Keratinocyte (primary cell): ENCODE data around the gene SYNPR. TPM values are rescaled to one million over a fixed set of nuclear protein-coding genes. Genes with fewer than 3 reads are reported as not detected.

Experiments used
- DNase-seq: peaks from one replicate; pipeline ENCODE4 v3.0.0-alpha.2; 2011; ENCODE audit warnings: low read depth, missing footprints, low spot score
- FAIRE-seq: peaks from 2 replicates; lab custom pipeline; 2011; peaks lifted over from hg19 to GRCh38; lab: Jason Lieb, UNC
- H2AFZ ChIP-seq: 2 replicates; pipeline ENCODE4 v1.6.0; 2012; ENCODE audit warnings: low read length, control low read depth, inconsistent platforms; ENCODE audit not compliant: control insufficient read depth
- H3K27ac ChIP-seq: 2 replicates; pipeline ENCODE4 v1.5.1; 2011; ENCODE audit warnings: low read length; ENCODE audit not compliant: control insufficient read depth, insufficient read depth
- H3K27me3 ChIP-seq: 3 replicates; pipeline ENCODE4 v1.6.0; 2011; ENCODE audit warnings: low read length; ENCODE audit not compliant: control insufficient read depth, insufficient read depth; ENCODE audit errors: extremely low read depth
- H3K36me3 ChIP-seq, 2 experiments: 2 replicates in 1 of 2; 3 replicates in 1 of 2; pipeline ENCODE4 v1.5.1; 2011; ENCODE audit warnings: low read length in 2 of 2, mild to moderate bottlenecking in 1 of 2; ENCODE audit not compliant: control insufficient read depth in 2 of 2, insufficient read depth in 2 of 2; ENCODE audit errors: extremely low read depth in 1 of 2
- H3K4me1 ChIP-seq: 3 replicates; pipeline ENCODE4 v1.5.1; 2011; ENCODE audit warnings: low read length; ENCODE audit not compliant: control insufficient read depth, insufficient read depth; ENCODE audit errors: extremely low read depth
- H3K4me2 ChIP-seq: 3 replicates; pipeline ENCODE4 v1.6.0; 2011; ENCODE audit warnings: low read depth, low read length; ENCODE audit not compliant: control insufficient read depth, insufficient read depth; ENCODE audit errors: extremely low read depth
- H3K4me3 ChIP-seq, 3 experiments: fragments of 200-600 bp in 1 of 3; sonication (generic) in 1 of 3; 2 replicates in 2 of 3; 3 replicates in 1 of 3; pipeline ENCODE4 v1.5.1; 2011 to 2016; ENCODE audit warnings: low read length in 3 of 3, mild to moderate bottlenecking in 3 of 3, control low read depth in 2 of 3, inconsistent platforms in 1 of 3, low read depth in 1 of 3, mixed read lengths in 1 of 3, mixed run types in 1 of 3, moderate library complexity in 1 of 3; ENCODE audit not compliant: control insufficient read depth in 2 of 3, insufficient read depth in 2 of 3; ENCODE audit errors: extremely low read depth in 1 of 3
- H3K79me2 ChIP-seq: 2 replicates; pipeline ENCODE4 v1.6.0; 2012; ENCODE audit warnings: low read length; ENCODE audit not compliant: control insufficient read depth, insufficient read depth
- H3K9ac ChIP-seq: 3 replicates; pipeline ENCODE4 v1.6.0; 2011; ENCODE audit warnings: low read length; ENCODE audit not compliant: control insufficient read depth, insufficient read depth; ENCODE audit errors: extremely low read depth
- H3K9me1 ChIP-seq: 3 replicates; pipeline ENCODE4 v1.6.0; 2011; ENCODE audit warnings: low read length; ENCODE audit not compliant: control insufficient read depth, insufficient read depth; ENCODE audit errors: extremely low read depth
- H3K9me3 ChIP-seq: 2 replicates; pipeline ENCODE4 v1.5.1; 2012; ENCODE audit warnings: low read depth, low read length; ENCODE audit not compliant: control insufficient read depth
- H4K20me1 ChIP-seq: 3 replicates; pipeline ENCODE4 v1.6.0; 2011; ENCODE audit warnings: low read length; ENCODE audit not compliant: control insufficient read depth, insufficient read depth; ENCODE audit errors: extremely low read depth
- EZH2 ChIP-seq: IDR thresholded peaks from one replicate; pipeline ENCODE4 v1.6.1; 2012; ENCODE audit warnings: inconsistent platforms, mild to moderate bottlenecking, low read length, moderate library complexity
- dilution Hi-C: fragments of 300-500 bp; cut with MboI; formaldehyde crosslinking; loops from one replicate; pipeline ENCODE4 v1.7.0; 2020; ENCODE audit warnings: low sequenced_read_pairs; ENCODE audit not compliant: extremely low pct_ligation_motif_present
- polyA plus RNA-seq, 5 experiments: library from polyadenylated mRNA; depleted of rRNA in 3 of 5; stranded (reverse) in 3 of 5; stranded (forward) in 1 of 5; unstranded in 1 of 5; fragments of >200 nt; gene quantifications; 1 replicate in 1 of 5; 2 replicates in 3 of 5; 3 replicates in 1 of 5; pipeline versions ENCODE4 v1.2.1 to v1.2.3, GENCODE V29; 2011 to 2012; ENCODE audit warnings: missing spikeins in 2 of 5, low read depth in 1 of 5, low replicate concordance in 1 of 5
- TF ChIP-seq, protein P1 (sequence below), 3 experiments: IDR thresholded peaks in 1 of 3; conservative IDR thresholded peaks in 1 of 3; optimal IDR thresholded peaks in 1 of 3; 2 replicates in 2 of 3; 3 replicates in 1 of 3; pipeline versions ENCODE3 to v1.5.1; 2011; ENCODE audit warnings: low read length in 3 of 3, mild to moderate bottlenecking in 3 of 3, moderate library complexity in 2 of 3, control low read depth in 1 of 3, inconsistent platforms in 1 of 3; ENCODE audit not compliant: insufficient read depth in 2 of 3; ENCODE audit errors: extremely low read depth in 1 of 3

Gene SYNPR
- polyA plus RNA-seq, 1 donor (not counting 4 experiments of a cell fraction or from before 2014, with no cell fraction given): not detected

DNA sequence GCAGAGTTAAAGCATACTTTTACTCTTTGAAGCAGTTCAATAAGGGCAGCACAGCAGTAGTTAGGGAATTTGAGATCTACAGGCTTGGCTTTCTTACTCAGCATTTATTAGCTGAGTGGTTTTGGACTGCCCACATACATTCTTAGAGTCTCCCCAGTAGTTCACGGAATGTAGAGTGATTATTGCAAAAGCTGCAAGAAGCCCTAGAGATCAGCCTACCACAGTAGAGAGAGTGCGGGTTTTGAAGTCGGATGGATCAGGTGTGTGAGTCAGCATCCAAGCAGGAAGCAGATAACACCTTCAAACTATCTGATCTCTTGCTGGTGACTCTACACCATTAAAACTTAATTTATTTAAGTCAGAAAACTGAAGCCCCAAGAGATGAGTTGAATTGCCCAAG is 171.9 kb downstream of the SYNPR start:
- Histone ChIP-seq H3K4me3 (no peak overlapping the region), H2AFZ (no peak overlapping the region), H3K9ac (no peak overlapping the region), H3K4me2 (no peak overlapping the region), H3K9me1 (no peaks in the 10 kb centered on the region), H4K20me1 (no peaks in the 10 kb centered on the region), H3K27ac (no peak overlapping the region), H3K9me3 (no peaks in the 10 kb centered on the region), H3K4me1 (peaks cover 23% of the 10 kb centered on the region), H3K27me3 (no peaks in the 10 kb centered on the region), H3K36me3 (no peaks in the 10 kb centered on the region), H3K79me2 (no peaks in the 10 kb centered on the region)
- no peak for TF ChIP-seq EZH2
- TF ChIP-seq, protein P1, sequence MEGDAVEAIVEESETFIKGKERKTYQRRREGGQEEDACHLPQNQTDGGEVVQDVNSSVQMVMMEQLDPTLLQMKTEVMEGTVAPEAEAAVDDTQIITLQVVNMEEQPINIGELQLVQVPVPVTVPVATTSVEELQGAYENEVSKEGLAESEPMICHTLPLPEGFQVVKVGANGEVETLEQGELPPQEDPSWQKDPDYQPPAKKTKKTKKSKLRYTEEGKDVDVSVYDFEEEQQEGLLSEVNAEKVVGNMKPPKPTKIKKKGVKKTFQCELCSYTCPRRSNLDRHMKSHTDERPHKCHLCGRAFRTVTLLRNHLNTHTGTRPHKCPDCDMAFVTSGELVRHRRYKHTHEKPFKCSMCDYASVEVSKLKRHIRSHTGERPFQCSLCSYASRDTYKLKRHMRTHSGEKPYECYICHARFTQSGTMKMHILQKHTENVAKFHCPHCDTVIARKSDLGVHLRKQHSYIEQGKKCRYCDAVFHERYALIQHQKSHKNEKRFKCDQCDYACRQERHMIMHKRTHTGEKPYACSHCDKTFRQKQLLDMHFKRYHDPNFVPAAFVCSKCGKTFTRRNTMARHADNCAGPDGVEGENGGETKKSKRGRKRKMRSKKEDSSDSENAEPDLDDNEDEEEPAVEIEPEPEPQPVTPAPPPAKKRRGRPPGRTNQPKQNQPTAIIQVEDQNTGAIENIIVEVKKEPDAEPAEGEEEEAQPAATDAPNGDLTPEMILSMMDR (optimal IDR thresholded peaks at IDR 0.05 in 1 of 3, IDR thresholded peaks at IDR 0.05 in 1 of 3, conservative IDR thresholded peaks at IDR 0.05 in 1 of 3; ENCODE audit: extremely low read depth in 1 of 3, insufficient read depth in 2 of 3, low read length in 3 of 3): no peak
- dilution Hi-C loops: no loop called here
- FAIRE-seq: peak; percentile 75
- DNase-seq: peak; percentile 71

DNA sequence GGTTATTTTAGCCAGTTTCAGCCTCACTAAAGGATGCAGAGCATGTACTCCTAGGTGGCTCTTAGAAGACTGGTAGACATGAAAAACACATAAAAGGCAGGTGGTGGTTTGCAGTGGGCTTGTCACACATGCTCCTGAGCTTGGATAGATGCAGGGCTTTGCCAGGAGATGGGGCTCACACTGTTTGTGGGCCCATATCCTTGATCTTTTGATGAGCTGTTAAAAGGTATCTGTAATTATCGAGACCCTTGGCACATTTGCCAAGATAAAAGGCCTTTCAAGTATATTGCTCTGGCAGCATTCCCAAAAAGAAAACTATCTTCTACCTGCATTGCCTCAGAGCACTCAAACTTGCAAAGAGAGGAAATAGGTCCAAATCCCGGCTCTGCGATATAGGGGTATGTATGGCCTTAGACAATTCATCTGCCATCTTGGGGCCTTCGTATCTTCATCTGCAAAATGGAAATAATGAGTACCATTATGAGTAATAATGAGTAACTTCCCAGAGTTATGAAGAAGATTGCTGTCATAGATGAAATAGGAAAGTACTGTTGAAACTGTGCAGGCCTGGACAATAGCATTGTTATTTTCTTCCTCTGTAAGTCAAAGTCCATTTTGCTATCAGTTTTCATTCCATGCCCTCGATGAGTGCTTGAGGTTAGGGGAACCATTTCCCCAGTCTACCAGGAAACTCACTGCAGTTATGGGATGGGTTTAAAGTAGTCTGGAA is 172.7 kb downstream of the SYNPR start:
- Histone ChIP-seq H2AFZ (no peak overlapping the region), H4K20me1 (no peaks in the 10 kb centered on the region), H3K9ac (no peak overlapping the region), H3K27me3 (no peaks in the 10 kb centered on the region), H3K36me3 (no peaks in the 10 kb centered on the region), H3K4me3 (no peak overlapping the region), H3K9me3 (no peaks in the 10 kb centered on the region), H3K27ac (no peak overlapping the region), H3K4me2 (peak overlapping the region; percentile 3), H3K79me2 (no peaks in the 10 kb centered on the region), H3K4me1 (peaks cover 23% of the 10 kb centered on the region), H3K9me1 (no peaks in the 10 kb centered on the region)
- DNase-seq: peak; percentile 5
- TF ChIP-seq EZH2: no peak
- TF ChIP-seq, protein P1 (optimal IDR thresholded peaks at IDR 0.05 in 1 of 3, IDR thresholded peaks at IDR 0.05 in 1 of 3, conservative IDR thresholded peaks at IDR 0.05 in 1 of 3; ENCODE audit: extremely low read depth in 1 of 3, insufficient read depth in 2 of 3, low read length in 3 of 3): no peak
- dilution Hi-C loops: no loop called here
- FAIRE-seq: peak; percentile 77
